NCI-H146 (cell line): ENCODE data around the gene HCFC1R1.

ENCODE experiments used
- DNase-seq: peaks from one replicate; lab custom pipeline; 2025; lab: John Stamatoyannopoulos, UW

The HCFC1R1 gene

GRCh38 chr16:2975161-2975795 lies 48.5 kb downstream of the HCFC1R1 start:
- DNase-seq = no peak

GRCh38 chr16:2974319-2975056 lies 49.3 kb downstream of the HCFC1R1 start:
- DNase-seq = no peak

- no peak for DNase-seq
Observed at GRCh38 chr16:2973605-2974318, 50.0 kb downstream of the HCFC1R1 start.

GRCh38 chr16:2973093-2973492 lies 50.6 kb downstream of the HCFC1R1 start:
- DNase-seq = no peak
